Medulla oblongata (tissue), 1 donor: Measurements from ENCODE around the gene TLK2.
A peak's percentile ranks its signal among the peaks of the same experiment; 100 is the strongest.

ENCODE experiments used
- DNase-seq: peaks from one replicate; pipeline ENCODE4 v3.0.0-alpha.2; 2015; ENCODE audit errors: extremely low spot score

TLK2 gene

GRCh38 chr17:62628831-62629555 lies 150.4 kb downstream of the TLK2 start:
- no peak for DNase-seq

DNA sequence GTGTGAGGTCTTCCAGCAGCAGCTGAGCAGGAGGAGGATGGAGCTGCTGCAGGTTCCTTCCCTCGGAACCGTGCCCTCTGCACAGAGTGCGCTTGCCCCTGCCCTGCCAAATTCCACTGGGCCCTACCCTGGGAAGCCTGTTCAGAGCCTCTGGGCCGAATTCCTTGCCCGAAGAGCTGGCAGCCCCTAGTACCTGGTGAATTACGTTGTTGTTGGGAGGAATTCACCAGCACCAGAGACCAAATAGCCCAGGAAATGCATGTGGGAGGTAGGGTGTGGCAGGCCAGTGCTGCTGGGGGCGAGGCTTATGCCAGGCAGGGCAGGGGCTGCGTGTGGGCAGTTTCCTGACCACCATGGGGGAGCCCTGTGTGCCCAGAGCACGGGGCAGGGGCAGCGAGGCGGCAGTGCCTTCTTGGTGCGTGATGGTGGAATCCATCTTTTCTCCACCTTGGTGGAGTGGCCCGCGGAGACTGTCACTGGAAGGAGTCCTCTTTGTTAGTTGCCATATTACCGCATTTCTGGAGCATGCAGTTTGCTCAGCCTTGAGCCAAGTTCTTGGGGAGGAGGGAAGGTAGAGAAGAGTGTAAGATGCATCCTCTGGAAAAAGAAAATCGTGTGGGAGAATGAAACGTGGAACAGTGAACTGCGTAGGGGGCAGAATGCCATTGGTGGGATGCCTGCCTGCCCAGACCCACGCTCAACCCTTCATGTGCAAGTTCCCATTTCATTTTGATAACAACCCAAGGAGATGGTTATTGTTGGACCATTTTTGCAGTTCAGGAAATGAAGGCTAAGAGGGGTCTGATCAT lies 151.1 kb downstream of the TLK2 start:
- no peak for DNase-seq

DNA sequence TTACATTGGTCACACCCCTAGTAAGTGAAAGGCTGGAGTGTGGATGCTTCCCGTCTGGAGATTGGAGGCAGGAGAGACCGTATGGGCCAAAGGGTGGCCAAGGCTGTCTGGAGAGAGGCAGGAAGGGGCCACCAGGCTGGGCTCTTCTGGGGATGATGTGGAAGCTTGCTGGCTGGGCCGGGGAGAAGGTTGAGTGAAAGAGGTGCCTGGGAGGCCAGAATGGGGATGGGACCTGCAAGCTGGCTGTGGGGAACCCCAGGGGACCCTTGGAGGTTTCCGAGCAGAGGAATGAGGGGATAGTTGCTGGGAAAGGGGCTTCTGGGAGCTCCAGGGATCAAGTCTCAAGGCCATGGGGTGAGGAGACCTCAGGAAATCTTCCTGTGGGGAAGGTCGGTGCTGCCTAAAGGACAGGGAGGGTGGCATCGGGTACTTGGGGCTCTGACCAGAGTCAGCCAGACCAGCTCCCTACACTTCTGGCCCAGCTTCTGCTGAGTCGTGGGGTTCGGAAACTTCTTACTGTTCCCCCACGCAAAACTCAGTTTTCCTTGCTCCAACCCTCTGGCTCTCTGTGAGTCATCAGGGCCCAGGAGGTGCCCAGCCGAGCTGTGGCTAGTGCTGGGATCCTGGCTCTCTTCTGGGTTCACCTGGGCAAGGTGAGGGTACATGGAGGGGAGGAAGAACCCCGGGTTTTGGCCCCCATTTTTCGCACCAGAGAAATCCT lies 151.9 kb downstream of the TLK2 start:
- no peak for DNase-seq

- no peak for DNase-seq
Observed at GRCh38 chr17:62631086-62631935, 152.7 kb downstream of the TLK2 start.

GRCh38 chr17:62631936-62632924 lies 153.6 kb downstream of the TLK2 start:
- DNase-seq: no peak

DNA sequence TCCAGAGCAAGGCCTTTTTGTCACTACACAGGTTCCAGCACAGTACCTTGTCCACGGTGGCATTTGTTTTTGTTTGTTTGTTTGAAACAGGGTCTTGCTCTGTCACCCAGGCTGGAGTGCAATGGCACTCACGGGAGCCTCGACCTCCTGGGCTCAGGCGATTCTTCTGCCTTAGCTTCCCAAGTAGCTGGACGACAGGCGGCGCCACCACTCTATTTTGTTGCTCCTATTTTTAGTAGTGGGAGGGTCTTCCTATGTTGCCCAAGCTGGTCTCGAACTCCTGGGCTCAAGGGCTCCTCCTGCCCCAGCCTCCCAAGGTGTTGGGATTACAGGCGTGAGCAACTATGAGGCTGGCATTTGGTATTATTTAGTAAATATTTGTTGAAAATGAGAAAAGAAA lies 159.2 kb downstream of the TLK2 start:
- no peak for DNase-seq

DNA sequence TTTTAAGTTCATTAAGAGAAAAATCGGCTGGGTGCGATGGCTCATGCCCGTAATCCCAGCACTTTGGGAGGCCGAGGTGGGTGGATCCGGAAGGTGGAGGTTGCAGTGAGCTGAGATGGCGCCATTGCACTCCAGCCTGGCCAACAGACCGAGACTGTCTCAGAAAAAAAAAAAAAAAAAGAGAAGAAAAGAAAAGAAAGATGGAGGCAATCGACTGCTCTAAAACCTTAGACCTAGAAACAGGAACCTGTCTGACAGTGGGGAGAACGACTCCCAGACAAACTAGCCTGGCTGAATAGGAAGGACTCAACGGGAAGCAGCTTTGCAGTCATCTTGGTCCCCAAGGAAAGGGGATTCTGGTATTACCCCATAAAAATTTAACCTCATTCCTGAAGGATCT lies 162.5 kb downstream of the TLK2 start:
- no peak for DNase-seq

DNA sequence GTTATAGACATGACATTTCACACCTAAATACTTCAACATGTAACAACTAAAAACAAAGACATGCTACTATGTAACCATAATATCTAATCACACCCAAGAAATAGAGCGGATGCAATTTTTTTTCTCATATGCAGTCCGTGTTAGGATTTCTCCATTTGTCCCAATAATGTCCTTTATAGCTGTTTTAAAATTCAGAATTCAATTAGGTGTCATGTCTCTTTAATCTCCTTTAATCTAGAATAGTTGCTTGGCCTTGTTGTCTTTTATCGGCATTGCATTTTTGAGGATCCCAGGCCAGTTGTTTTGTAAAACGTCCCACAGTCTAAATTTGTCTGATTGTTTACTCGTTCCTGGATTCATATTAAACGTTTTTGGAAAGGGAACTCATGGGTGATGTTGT lies 163.3 kb downstream of the TLK2 start:
- DNase-seq: no peak

- no peak for DNase-seq
Observed at GRCh38 chr17:62643496-62643895, 164.9 kb downstream of the TLK2 start.

DNA sequence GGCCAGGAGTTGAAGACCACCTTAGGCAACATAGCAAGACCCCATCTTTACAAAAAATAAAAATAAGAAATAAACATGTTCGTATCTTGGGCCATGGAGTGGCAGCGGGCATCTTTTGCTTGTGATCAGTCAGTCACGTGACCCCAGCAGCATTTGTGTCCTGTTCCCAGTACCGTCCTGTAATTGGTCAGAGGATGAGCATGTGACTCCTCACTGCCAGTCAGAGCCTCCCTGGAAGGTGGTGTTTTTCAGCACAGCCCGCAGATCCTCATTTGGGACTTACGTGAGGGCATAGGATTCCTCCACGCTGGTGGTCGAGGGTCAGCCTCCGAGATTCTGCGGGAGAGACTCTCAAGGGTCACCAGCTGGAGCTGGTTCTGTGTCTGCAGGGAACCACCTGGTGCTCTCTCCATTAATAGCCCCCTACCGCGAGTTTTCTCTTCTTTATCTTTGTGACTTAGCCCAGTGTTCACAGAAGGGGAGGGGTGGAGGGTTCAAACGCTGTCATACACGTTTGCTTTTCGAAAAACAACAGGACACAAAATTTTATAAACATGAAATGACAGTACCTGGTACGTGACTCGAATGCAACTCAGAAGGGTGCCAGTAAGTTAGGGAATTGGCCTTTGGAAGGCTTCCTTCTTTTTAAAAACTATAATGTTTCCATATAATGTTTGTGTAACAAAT lies 166.0 kb downstream of the TLK2 start:
- no peak for DNase-seq

- no peak for DNase-seq
Observed at GRCh38 chr17:62648251-62648955, 169.8 kb downstream of the TLK2 start.

- DNase-seq: no peak
Observed at GRCh38 chr17:62648956-62649294, 170.3 kb downstream of the TLK2 start.

DNA sequence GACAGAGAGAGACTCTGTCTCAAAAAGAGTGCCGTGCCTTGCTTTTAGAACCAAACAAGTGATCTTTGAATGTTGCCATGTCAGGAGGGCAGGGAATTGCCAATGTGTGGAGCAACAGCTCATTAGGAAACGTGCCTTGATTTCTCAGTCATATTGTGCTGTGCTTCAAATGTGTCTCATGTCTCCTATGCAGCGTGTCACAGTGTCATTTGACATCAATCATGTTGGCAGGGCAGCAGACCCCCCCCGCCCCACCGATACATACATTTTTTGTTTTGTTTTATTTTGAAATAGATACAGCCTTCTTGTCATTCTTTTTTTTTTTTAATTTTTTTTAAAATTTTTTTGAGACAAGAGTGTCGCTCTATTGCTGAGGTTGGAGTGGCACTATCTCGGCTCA lies 170.9 kb downstream of the TLK2 start:
- DNase-seq: no peak

DNA sequence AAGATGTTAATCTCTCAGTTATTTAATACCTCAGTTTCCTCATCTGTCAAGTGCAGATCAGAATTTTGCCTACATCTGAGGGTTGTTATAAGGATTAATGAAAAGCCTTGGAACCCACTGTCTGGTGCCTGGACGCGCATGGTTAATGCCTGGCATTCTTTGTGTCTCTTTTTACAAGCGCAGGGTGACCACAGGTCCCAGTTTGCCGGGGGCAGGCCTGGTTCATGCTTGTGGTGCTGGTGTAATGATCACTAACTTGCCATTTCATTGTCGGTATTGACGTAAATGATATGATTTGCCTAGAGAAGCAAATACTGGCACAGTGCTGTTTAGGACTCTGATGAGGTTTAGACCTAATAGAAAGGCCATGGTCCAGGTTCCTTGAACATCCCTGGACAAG lies 172.0 kb downstream of the TLK2 start:
- DNase-seq: no peak

DNA sequence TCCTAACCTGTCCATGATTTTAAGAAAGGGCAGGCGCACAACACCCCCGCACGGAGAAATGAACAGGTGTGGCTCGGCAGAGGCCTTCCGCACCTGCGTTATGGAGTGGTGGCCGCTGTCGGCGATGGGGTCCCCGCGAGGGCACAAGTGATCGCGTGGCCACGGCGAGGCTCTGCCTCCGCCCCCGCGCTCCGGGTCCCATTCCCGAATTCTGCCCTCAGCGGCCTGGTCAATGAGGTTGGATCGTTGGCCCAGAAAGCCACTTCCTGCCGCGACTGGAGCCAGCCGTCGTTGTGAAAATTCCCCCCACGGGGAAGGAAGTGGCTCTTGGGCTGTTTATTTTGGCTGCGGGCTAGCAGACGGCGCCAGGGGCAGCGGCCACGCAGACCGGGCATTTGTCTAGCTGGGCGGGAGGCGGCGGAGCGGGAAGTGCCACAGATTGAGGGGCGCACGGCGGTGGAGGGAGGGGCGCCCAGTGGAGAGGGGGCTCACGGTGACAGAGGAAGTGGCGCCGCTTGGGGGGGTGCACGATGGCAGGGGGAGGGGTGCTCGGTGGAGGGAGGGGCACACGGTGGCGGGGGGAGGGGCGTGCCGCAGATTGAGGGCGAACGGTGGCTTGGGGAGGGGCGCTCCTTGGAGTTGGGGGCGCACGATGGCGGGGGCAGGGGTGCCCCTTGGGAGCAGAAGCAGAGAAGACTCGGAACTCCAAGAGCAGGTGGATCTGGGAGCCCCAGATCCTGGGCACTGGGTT lies 173.8 kb downstream of the TLK2 start:
- DNase-seq: peak; percentile 56

DNA sequence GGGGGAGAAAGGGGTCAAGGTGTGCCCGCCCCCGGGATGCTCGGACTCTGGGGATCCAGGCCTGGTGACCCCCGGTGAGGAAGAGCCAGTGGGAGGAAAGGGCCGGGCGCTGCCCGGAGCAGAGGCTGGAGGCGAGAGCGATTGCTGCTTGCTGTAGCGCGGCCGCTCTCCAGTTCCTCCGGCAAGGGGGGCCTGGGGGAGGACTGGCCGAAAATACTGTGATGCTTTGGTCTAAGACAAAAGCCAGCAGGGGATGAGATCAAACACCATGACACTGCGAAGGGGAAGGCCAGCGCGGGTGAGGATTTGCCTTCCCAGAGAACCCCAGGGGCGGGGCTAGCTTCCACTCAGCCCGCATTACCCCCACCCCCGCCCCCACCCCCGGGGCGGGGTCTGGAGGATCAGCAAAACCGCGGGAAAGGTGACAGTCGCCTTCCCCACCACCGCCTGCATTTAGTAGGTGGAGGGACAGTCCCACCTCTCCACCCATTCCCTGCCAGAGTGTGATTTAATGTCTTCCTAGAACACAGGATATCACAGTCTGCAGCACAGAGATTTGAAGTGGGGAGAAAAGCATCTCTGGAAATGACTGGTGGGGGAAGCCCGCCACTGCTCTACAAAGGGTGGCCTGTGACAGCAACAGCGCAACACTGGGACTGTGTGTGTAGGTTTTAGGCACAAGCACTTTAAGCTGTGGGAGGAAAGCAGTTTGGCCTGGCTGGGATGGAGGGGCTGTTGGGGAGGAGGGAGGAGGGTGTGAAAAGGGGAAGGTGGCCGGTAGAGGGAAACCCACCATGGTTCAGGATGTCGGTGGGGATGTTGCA lies 174.6 kb downstream of the TLK2 start:
- peak; percentile 67 for DNase-seq

- no peak for DNase-seq
Observed at GRCh38 chr17:62653826-62654761, 175.5 kb downstream of the TLK2 start.
